Heart right ventricle (tissue), 16 donors: ENCODE measurements around the gene LEMD3. TPM values are rescaled to one million over a fixed set of nuclear protein-coding genes. Genes with fewer than 3 reads are reported as not detected.

Experiments used
- ATAC-seq, 8 donors: fragments of 200-7000 bp; cut with Tn5 transposase; one replicate each; pipeline ENCODE4 v1.9.1; 2020; ENCODE audit warnings: mild to moderate bottlenecking in 8 of 8, moderate library complexity in 8 of 8, moderate number of reproducible peaks in 1 of 8
- DNase-seq, 2 donors: peaks; one replicate each; pipeline ENCODE4 v3.0.0-alpha.2; 2020
- H3K27ac ChIP-seq, 10 donors: fragments of 200-600 bp; sonication (generic) in 2 of 10; one replicate each; pipeline versions ENCODE4 v1.5.0 to v1.8.0; 2020 to 2022; ENCODE audit warnings: mild to moderate bottlenecking in 3 of 10
- H3K27me3 ChIP-seq, 7 donors: fragments of 200-600 bp; one replicate each; pipeline ENCODE4 v1.8.0; 2021 to 2022; ENCODE audit warnings: mild to moderate bottlenecking in 2 of 7
- H3K36me3 ChIP-seq, 9 donors: fragments of 200-600 bp; sonication (generic) in 1 of 9; one replicate each; pipeline versions ENCODE4 v1.5.0 to v1.8.0; 2020 to 2022; ENCODE audit warnings: mild to moderate bottlenecking in 2 of 9
- H3K4me1 ChIP-seq, 9 donors: fragments of 200-600 bp; sonication (generic) in 1 of 9; one replicate each; pipeline versions ENCODE4 v1.5.0 to v1.8.0; 2020 to 2022; ENCODE audit warnings: mild to moderate bottlenecking in 4 of 9
- H3K4me3 ChIP-seq, 10 donors: fragments of 200-600 bp; sonication (generic) in 2 of 10; one replicate each; pipeline versions ENCODE4 v1.5.0 to v1.8.0; 2020 to 2022; ENCODE audit warnings: mild to moderate bottlenecking in 7 of 10, moderate library complexity in 2 of 10
- H3K9me3 ChIP-seq, 11 donors: fragments of 200-600 bp in 10 of 11; sonication (generic) in 2 of 11; one replicate each; pipeline versions ENCODE4 v1.5.0 to v1.8.0; 2013 to 2022; ENCODE audit warnings: mild to moderate bottlenecking in 2 of 11, control low read depth in 1 of 11, moderate library complexity in 1 of 11
- WGBS, 2 donors: extraction: QIAGEN DNeasy Blood & Tissue Kit; methylation state at CpG; one replicate each; pipeline ENCODE4 v1.1.7; 2013; ENCODE audit warnings: inconsistent platforms in 1 of 2; 5-methylcytosine and 5-hydroxymethylcytosine counted together
- intact Hi-C, 10 donors: fragments of 100-400 bp; cut with DNase I; formaldehyde crosslinking; loops; one replicate each; pipeline versions ENCODE4 v1.11.1 to v1.14.2; 2022
- polyA plus RNA-seq, 2 donors: library from polyadenylated mRNA; stranded (reverse); fragments of 200-250 nt; gene quantifications; one replicate each; pipeline ENCODE4 v1.2.3, GENCODE V29; 2013
- total RNA-seq, 10 donors: library from RNA; stranded (reverse); fragmentation: NEBNext Ultra II Directional in 3 of 10; extraction: Animal tissue kit (Norgen Biotek cat#: 25700) in 3 of 10; gene quantifications; one replicate each; pipeline versions ENCODE4 v1.2.1 to v1.2.4, GENCODE V29; 2021 to 2023
- TF ChIP-seq, protein P1 (sequence below), 9 donors: fragments of 200-600 bp; sonication (generic) in 2 of 9; IDR thresholded peaks; one replicate each; pipeline versions ENCODE4 v1.5.0 to v1.8.0; 2021 to 2022; ENCODE audit warnings: antibody characterized with exemption in 9 of 9, mild to moderate bottlenecking in 5 of 9, moderate library complexity in 1 of 9
- donor health status: Arrhythmogenic right ventricular cardiomyopathy.
- donor health status: ischemic (EF 13 %, LVEDD 7.1; RV severe dilation, severe dysfunction).
- donor health status: healthy with polysubstance abuse.
- donor health status: DM: no; HTN: yes; CAD: no.
- donor health status: DM: no; HTN: no; CAD: no.
- donor health status: ischemic (EF 25% LVEDD 6.9; RV normal size, moderate dysfunction).
- donor health status: ischemic (EF 25% LVEDD 5.7; RV mildly dilated, moderate dysfunction).
- donor health status: healthy.
- donor health status: DM: yes; HTN: yes; CAD: no.
- donor health status: Ischemic cardiomyopathy.
- donor health status: ischemic (EF 35%, LVEDD 5.7; RV mildly dilated, moderate dysfunction).
- donor health status: nonischemic (EF 11% LVEDD 7.7; RV severe dilation, severe dysfunction).
- donor health status: DM: yes; HTN: yes; CAD: no.
- donor health status: PGD.
- donor health status: ischemic (EF 29% LVEDD 5.4; RV normal size, mild dysfunction).
- donor health status: nonischemic (EF 23%, LVEDD 6.1; RV moderate dilation, normal function).

Gene LEMD3
- total and polyA plus RNA-seq, 12 donors = 4.5 to 16.3 (median 11.9) TPM

DNA sequence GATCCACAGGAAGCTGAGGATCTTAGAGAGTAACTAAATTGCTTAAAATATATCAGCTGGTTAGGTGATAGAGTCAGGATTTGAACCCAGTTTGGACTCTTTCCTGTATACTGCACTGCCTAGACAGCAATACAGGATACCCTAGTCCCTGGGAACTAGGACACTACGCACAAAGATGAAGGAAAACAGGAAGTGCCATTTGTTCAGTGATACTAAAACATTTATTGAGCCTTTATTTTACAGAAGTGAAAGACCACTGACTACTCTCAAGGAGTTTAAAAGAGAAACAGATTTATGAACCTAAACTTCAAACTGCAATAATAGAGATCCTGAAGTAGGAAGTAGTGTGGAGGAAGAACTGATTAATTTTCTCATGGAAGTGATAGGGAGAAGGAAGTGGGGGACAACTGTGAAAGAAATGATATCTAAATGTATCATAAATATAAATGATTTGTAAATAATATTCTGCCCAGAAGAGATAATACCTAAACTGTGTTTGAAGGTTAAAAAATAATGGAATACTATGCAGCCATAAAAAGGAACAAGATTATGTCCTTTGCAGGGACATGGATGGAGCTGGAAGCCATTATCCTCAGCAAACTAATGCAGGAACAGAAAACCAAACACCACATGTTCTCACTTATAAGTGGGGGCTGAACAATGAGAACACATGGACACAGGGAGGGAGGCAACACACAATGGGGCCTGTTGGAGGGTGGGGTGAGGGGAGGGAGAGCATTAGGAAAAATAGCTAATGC lies 127.3 kb downstream of the LEMD3 start:
- H3K9me3 ChIP-seq = no peaks in the 10 kb centered on the region
- H3K36me3 ChIP-seq = no peaks in the 10 kb centered on the region
- H3K4me1 ChIP-seq = peaks cover 2 to 68% (median 23%) of the 10 kb centered on the region in 9 donors
- no peak overlapping the region for H3K4me3 ChIP-seq
- 72 to 73% methylated on average over 1 of the region's 1 CpG for WGBS, 2 donors
- ATAC-seq (no peak), DNase-seq (no peak)
- TF ChIP-seq, protein P1, sequence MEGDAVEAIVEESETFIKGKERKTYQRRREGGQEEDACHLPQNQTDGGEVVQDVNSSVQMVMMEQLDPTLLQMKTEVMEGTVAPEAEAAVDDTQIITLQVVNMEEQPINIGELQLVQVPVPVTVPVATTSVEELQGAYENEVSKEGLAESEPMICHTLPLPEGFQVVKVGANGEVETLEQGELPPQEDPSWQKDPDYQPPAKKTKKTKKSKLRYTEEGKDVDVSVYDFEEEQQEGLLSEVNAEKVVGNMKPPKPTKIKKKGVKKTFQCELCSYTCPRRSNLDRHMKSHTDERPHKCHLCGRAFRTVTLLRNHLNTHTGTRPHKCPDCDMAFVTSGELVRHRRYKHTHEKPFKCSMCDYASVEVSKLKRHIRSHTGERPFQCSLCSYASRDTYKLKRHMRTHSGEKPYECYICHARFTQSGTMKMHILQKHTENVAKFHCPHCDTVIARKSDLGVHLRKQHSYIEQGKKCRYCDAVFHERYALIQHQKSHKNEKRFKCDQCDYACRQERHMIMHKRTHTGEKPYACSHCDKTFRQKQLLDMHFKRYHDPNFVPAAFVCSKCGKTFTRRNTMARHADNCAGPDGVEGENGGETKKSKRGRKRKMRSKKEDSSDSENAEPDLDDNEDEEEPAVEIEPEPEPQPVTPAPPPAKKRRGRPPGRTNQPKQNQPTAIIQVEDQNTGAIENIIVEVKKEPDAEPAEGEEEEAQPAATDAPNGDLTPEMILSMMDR (IDR thresholded peaks at IDR 0.05) = no peak
- no peaks in the 10 kb centered on the region for H3K27me3 ChIP-seq
- intact Hi-C loops = no loop called here
- H3K27ac ChIP-seq = no peak overlapping the region

Other genes starting within 250 kb of the LEMD3 start
- gene WIF1, start 48.3 kb upstream of the LEMD3 start, total RNA-seq = not detected
- gene WIF1, start 48.3 kb upstream of the LEMD3 start, polyA plus RNA-seq = under 1 TPM; 0.04 to 0.22 TPM
- 100 to 1,000 TPM in 9 of 10 donors, 10 to 100 TPM in 1; 98.2 to 169 (median 121) TPM for gene MSRB3, start 109.1 kb downstream of the LEMD3 start, total RNA-seq
- 10 to 100 TPM; 44.7 to 52.4 TPM for gene MSRB3, start 109.1 kb downstream of the LEMD3 start, polyA plus RNA-seq